Prostate gland (tissue), 2 donors: ENCODE data around the gene EIF3J. TPM values are rescaled to one million over a fixed set of nuclear protein-coding genes. Genes with fewer than 3 reads are reported as not detected.

ENCODE experiments used
- DNase-seq: peaks from one replicate; pipeline ENCODE4 v3.0.0-alpha.2; 2019; ENCODE audit warnings: low spot score
- H3K27ac ChIP-seq, 2 donors: fragments of 200-600 bp; sonication (generic); 2 replicates each; pipeline ENCODE4 v1.5.1; 2017 to 2019
- H3K27me3 ChIP-seq: fragments of 200-600 bp; sonication (generic); replicated peaks from 2 replicates; pipeline ENCODE4 v1.5.1; 2019; ENCODE audit not compliant: insufficient read depth
- H3K36me3 ChIP-seq, 2 donors: fragments of 200-600 bp; sonication (generic); 1 replicate in 1 of 2; 2 replicates in 1 of 2; pipeline versions ENCODE4 v1.5.1 to v1.8.1; 2017 to 2019
- H3K4me1 ChIP-seq: fragments of 200-600 bp; sonication (generic); replicated peaks from 2 replicates; pipeline ENCODE4 v1.5.1; 2019
- H3K4me3 ChIP-seq, 2 donors: fragments of 200-600 bp; sonication (generic); 2 replicates each; pipeline ENCODE4 v1.5.1; 2017 to 2019
- H3K9me3 ChIP-seq: fragments of 200-600 bp; sonication (generic); 2 replicates; pipeline ENCODE4 v1.5.1; 2017
- POLR2A ChIP-seq: fragments of 450-650 bp; IDR thresholded peaks from one replicate; pipeline ENCODE4 v1.6.1; 2016; ENCODE audit warnings: antibody characterized with exemption, mild to moderate bottlenecking
- POLR2AphosphoS5 ChIP-seq: sonication (generic); formaldehyde crosslinking; IDR thresholded peaks from one replicate; pipeline ENCODE4 v1.6.1; 2017; ENCODE audit warnings: antibody characterized with exemption
- WGBS: methylation state at CpG from one replicate; pipeline ENCODE4 v1.1.5; 2018; 5-methylcytosine and 5-hydroxymethylcytosine counted together
- intact Hi-C: fragments of 100-400 bp; cut with DNase I; formaldehyde crosslinking; loops from one replicate; pipeline ENCODE4 v1.14.2; 2022
- total RNA-seq, 2 donors: library from RNA; depleted of rRNA; stranded (reverse); fragments of >200 nt; gene quantifications; one replicate each; pipeline ENCODE4 v1.1.0, GENCODE V29; 2016
- TF ChIP-seq, protein P1 (sequence below), 4 experiments: fragments of 200-600 bp in 2 of 4; fragments of 450-650 bp in 2 of 4; sonication (generic) in 2 of 4; IDR thresholded peaks; 1 replicate in 3 of 4; 2 replicates in 1 of 4; pipeline ENCODE4 v1.5.1; 2016 to 2019; ENCODE audit warnings: antibody characterized with exemption in 4 of 4, mild to moderate bottlenecking in 2 of 4, moderate library complexity in 2 of 4

EIF3J gene, protein sequence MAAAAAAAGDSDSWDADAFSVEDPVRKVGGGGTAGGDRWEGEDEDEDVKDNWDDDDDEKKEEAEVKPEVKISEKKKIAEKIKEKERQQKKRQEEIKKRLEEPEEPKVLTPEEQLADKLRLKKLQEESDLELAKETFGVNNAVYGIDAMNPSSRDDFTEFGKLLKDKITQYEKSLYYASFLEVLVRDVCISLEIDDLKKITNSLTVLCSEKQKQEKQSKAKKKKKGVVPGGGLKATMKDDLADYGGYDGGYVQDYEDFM
- total RNA-seq = 10 to 100 TPM; 33.1 to 51.7 TPM

DNA sequence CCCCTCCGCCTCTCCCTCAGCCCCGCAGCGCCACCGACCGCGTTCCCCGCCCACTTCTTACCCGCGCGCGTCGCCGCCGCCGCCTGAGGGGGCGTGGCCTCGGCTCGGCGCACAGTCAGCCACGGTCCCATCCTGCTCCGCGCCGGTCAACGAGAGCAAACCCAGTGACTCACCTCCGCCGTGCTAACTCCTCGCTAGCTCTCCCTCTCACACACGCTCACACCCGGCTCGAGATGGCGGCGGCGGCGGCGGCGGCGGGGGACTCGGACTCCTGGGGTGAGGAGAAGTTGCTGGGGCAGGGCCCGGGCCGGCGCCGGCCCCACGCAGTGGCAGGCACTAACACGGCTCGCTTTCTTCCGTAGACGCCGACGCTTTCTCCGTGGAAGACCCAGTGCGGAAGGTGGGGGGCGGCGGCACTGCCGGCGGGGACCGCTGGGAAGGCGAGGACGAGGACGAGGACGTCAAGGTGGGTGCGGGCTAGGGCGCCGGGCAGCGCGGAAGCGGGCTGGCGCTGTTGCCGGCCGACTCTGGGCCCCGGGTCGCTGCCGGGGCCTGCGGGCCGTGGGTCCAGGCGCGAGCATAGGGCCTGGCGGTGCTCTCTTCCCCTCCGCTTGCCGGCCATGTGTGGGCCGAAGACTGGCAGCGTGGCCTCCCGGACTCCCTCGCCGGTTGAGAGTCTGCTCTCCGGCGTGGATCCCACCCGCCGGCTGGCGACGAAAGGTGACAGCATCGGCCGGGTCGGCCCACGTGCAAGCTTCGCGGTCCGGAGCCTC lies at the start of gene EIF3J:
TSS of gene EIF3J (plus strand) at position 186 of the 773 bp plus-strand sequence. CDS start at position 234, 48 bp downstream.
- WGBS = under 1% methylated on average over 56 of the region's 97 CpGs
- peak; percentile 96 for DNase-seq
- H3K27ac ChIP-seq = peak within 1 kb of the TSS; percentile 94
- H3K4me3 ChIP-seq = peak within 1 kb of the TSS; percentile 75 to 95
- no peaks in the 10 kb centered on the region for H3K9me3 ChIP-seq
- intact Hi-C loops = loop anchor here (2.0 to 5.0 kb wide), 2 partner anchors 175 to 250 kb away; partner anchors contain the start of genes B2M and PATL2
- TF ChIP-seq, protein P1, sequence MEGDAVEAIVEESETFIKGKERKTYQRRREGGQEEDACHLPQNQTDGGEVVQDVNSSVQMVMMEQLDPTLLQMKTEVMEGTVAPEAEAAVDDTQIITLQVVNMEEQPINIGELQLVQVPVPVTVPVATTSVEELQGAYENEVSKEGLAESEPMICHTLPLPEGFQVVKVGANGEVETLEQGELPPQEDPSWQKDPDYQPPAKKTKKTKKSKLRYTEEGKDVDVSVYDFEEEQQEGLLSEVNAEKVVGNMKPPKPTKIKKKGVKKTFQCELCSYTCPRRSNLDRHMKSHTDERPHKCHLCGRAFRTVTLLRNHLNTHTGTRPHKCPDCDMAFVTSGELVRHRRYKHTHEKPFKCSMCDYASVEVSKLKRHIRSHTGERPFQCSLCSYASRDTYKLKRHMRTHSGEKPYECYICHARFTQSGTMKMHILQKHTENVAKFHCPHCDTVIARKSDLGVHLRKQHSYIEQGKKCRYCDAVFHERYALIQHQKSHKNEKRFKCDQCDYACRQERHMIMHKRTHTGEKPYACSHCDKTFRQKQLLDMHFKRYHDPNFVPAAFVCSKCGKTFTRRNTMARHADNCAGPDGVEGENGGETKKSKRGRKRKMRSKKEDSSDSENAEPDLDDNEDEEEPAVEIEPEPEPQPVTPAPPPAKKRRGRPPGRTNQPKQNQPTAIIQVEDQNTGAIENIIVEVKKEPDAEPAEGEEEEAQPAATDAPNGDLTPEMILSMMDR (IDR thresholded peaks at IDR 0.05) = peak in 1 of 4 experiments; percentile 35
- peak; percentile 88 for TF ChIP-seq POLR2AphosphoS5
- TF ChIP-seq POLR2A = peak; percentile 70
- peaks cover 1% of the 10 kb centered on the region for H3K4me1 ChIP-seq
- no peaks in the 10 kb centered on the region for H3K36me3 ChIP-seq
- H3K27me3 ChIP-seq = no peaks in the 10 kb centered on the region

GRCh38 chr15:44489464-44489863 lies 47.5 kb upstream of the EIF3J start:
- Histone ChIP-seq H3K27ac (no peak overlapping the region), H3K4me3 (no peak overlapping the region), H3K36me3 (no peaks in the 10 kb centered on the region), H3K4me1 (no peaks in the 10 kb centered on the region), H3K9me3 (no peaks in the 10 kb centered on the region), H3K27me3 (no peaks in the 10 kb centered on the region)
- TF ChIP-seq POLR2AphosphoS5 = no peak
- no peak for TF ChIP-seq POLR2A
- TF ChIP-seq, protein P1 (IDR thresholded peaks at IDR 0.05) = no peak
- WGBS = 90% methylated on average over 1 of the region's 1 CpG
- DNase-seq = no peak
- intact Hi-C loops = no loop called here

- intact Hi-C loops = no loop called here
- H3K4me1 ChIP-seq = no peaks in the 10 kb centered on the region
- 76% methylated on average over 3 of the region's 3 CpGs for WGBS
- H3K4me3 ChIP-seq = no peak overlapping the region
- no peaks in the 10 kb centered on the region for H3K36me3 ChIP-seq
- no peak for DNase-seq
- no peak overlapping the region for H3K27ac ChIP-seq
- no peaks in the 10 kb centered on the region for H3K9me3 ChIP-seq
- no peak for TF ChIP-seq POLR2AphosphoS5
- TF ChIP-seq POLR2A = no peak
- TF ChIP-seq, protein P1 (IDR thresholded peaks at IDR 0.05) = no peak
- H3K27me3 ChIP-seq = no peaks in the 10 kb centered on the region
These were observed 46.3 kb upstream of the EIF3J start for GRCh38 chr15:44490622-44491021.

- no peak for DNase-seq
- TF ChIP-seq, protein P1 (IDR thresholded peaks at IDR 0.05) = no peak
- no peak overlapping the region for H3K4me3 ChIP-seq
- no peaks in the 10 kb centered on the region for H3K36me3 ChIP-seq
- no peaks in the 10 kb centered on the region for H3K27me3 ChIP-seq
- intact Hi-C loops = no loop called here
- H3K4me1 ChIP-seq = no peaks in the 10 kb centered on the region
- no peak overlapping the region for H3K27ac ChIP-seq
- H3K9me3 ChIP-seq = no peaks in the 10 kb centered on the region
- 96% methylated on average over 7 of the region's 7 CpGs for WGBS
These were observed 44.9 kb upstream of the EIF3J start for GRCh38 chr15:44492040-44492439.
